ENCODE measurements around the gene ORM2. TPM values are rescaled to one million over a fixed set of nuclear protein-coding genes. Genes with fewer than 3 reads are reported as not detected.

The ORM2 gene
- total RNA-seq, 1 donor from 2014 or later, result not detected

GRCh38 chr9:114350636-114351401 lies 21.1 kb downstream of the ORM2 start:
- no peaks in the 10 kb centered on the region for H3K9me3 Mint-ChIP-seq (ENCODE audit: unreplicated experiment)
- TF ChIP-seq EZH2 (IDR thresholded peaks at IDR 0.05; ENCODE audit: insufficient read depth, low read length) (no peak), CTCF (IDR thresholded peaks at IDR 0.05; ENCODE audit: insufficient read depth, low read depth, low read length) (no peak)

DNA sequence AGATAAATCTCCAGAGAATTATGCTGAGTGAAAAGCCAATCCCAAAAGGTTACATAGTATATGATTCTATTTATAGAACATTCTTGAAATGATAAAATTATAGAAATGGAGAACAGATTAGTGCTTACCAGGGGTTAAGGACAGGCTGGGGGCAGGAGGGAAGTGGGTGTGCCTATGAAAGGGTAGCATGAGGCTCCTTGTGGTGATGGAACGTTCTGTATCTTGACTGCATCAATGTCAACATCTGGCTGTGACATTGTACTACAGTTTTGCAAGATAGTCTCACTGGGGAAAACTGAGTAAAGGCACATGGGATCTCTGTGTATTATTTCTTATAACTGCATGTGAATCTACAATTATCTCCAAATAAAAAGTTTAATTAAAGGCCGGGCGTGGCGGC lies 22.3 kb downstream of the ORM2 start:
- H3K9me3 ChIP-seq (ENCODE audit: insufficient read depth, low read depth, low read length), result no peaks in the 10 kb centered on the region
- peaks cover 15% of the 10 kb centered on the region for H3K4me1 ChIP-seq (ENCODE audit: insufficient read depth, low read length)
- DNase-seq (ENCODE audit: low read depth) (no peak), FAIRE-seq (no peak)
- peaks cover 19% of the 10 kb centered on the region for H3K4me1 Mint-ChIP-seq (ENCODE audit: low read depth, unreplicated experiment)
- peaks cover 28% of the 10 kb centered on the region for H3K36me3 Mint-ChIP-seq (ENCODE audit: low read depth, unreplicated experiment)
- H3K27ac Mint-ChIP-seq (ENCODE audit: unreplicated experiment), result no peak overlapping the region
- H3K4me2 ChIP-seq (ENCODE audit: low read length), result no peak overlapping the region
- H3K79me2 ChIP-seq (ENCODE audit: insufficient read depth, low read length), result no peaks in the 10 kb centered on the region
- no peak overlapping the region for H3K9ac ChIP-seq (ENCODE audit: low read length)
- no peak for TF ChIP-seq CTCF (IDR thresholded peaks at IDR 0.05; ENCODE audit: insufficient read depth, low read depth, low read length)
- TF ChIP-seq EZH2 (IDR thresholded peaks at IDR 0.05; ENCODE audit: insufficient read depth, low read length), result no peak
- H3K36me3 ChIP-seq (ENCODE audit: insufficient read depth, low read length), result peaks cover 6% of the 10 kb centered on the region
- H3K27ac ChIP-seq (ENCODE audit: low read depth, low read length), result no peak overlapping the region
- no peaks in the 10 kb centered on the region for H3K27me3 ChIP-seq (ENCODE audit: insufficient read depth, low read length)
- H3K4me3 ChIP-seq (ENCODE audit: insufficient read depth, low read depth, low read length), result no peak overlapping the region
- no peak overlapping the region for H2AFZ ChIP-seq (ENCODE audit: low read depth, low read length)
- H4K20me1 ChIP-seq (ENCODE audit: insufficient read depth, low read length), result no peaks in the 10 kb centered on the region
- no peaks in the 10 kb centered on the region for H3K9me3 Mint-ChIP-seq (ENCODE audit: unreplicated experiment)
- no peak overlapping the region for H3K4me3 Mint-ChIP-seq (ENCODE audit: unreplicated experiment)
- no peaks in the 10 kb centered on the region for H3K27me3 Mint-ChIP-seq (ENCODE audit: low read depth, unreplicated experiment)

More at GRCh38 chr9:114350636-114351401, 21.1 kb downstream of the ORM2 start:
- Mint-ChIP-seq H3K4me3 (ENCODE audit: unreplicated experiment) (no peak overlapping the region), H3K4me1 (ENCODE audit: low read depth, unreplicated experiment) (peaks cover 22% of the 10 kb centered on the region), H3K27me3 (ENCODE audit: low read depth, unreplicated experiment) (no peaks in the 10 kb centered on the region), H3K27ac (ENCODE audit: unreplicated experiment) (no peak overlapping the region), H3K36me3 (ENCODE audit: low read depth, unreplicated experiment) (peaks cover 30% of the 10 kb centered on the region)
- Histone ChIP-seq H3K9ac (ENCODE audit: low read length) (no peak overlapping the region), H3K36me3 (ENCODE audit: insufficient read depth, low read length) (peaks cover 12% of the 10 kb centered on the region), H3K9me3 (ENCODE audit: insufficient read depth, low read depth, low read length) (no peaks in the 10 kb centered on the region), H4K20me1 (ENCODE audit: insufficient read depth, low read length) (no peaks in the 10 kb centered on the region), H3K27ac (ENCODE audit: low read depth, low read length) (no peak overlapping the region), H3K4me1 (ENCODE audit: insufficient read depth, low read length) (peaks cover 15% of the 10 kb centered on the region), H3K4me3 (ENCODE audit: insufficient read depth, low read depth, low read length) (no peak overlapping the region), H3K27me3 (ENCODE audit: insufficient read depth, low read length) (no peaks in the 10 kb centered on the region), H3K4me2 (ENCODE audit: low read length) (no peak overlapping the region), H3K79me2 (ENCODE audit: insufficient read depth, low read length) (no peaks in the 10 kb centered on the region), H2AFZ (ENCODE audit: low read depth, low read length) (no peak overlapping the region)
- FAIRE-seq, result no peak
- DNase-seq (ENCODE audit: low read depth), result no peak

GRCh38 chr9:114355821-114356220 lies 26.2 kb downstream of the ORM2 start:
- no peaks in the 10 kb centered on the region for H3K27me3 Mint-ChIP-seq (ENCODE audit: low read depth, unreplicated experiment)
- Histone ChIP-seq H3K9me3 (ENCODE audit: insufficient read depth, low read depth, low read length) (no peaks in the 10 kb centered on the region), H3K27ac (ENCODE audit: low read depth, low read length) (no peak overlapping the region), H3K27me3 (ENCODE audit: insufficient read depth, low read length) (no peaks in the 10 kb centered on the region), H4K20me1 (ENCODE audit: insufficient read depth, low read length) (no peaks in the 10 kb centered on the region), H3K4me1 (ENCODE audit: insufficient read depth, low read length) (no peaks in the 10 kb centered on the region), H3K79me2 (ENCODE audit: insufficient read depth, low read length) (no peaks in the 10 kb centered on the region), H3K9ac (ENCODE audit: low read length) (no peak overlapping the region), H3K4me3 (ENCODE audit: insufficient read depth, low read depth, low read length) (no peak overlapping the region), H2AFZ (ENCODE audit: low read depth, low read length) (no peak overlapping the region), H3K36me3 (ENCODE audit: insufficient read depth, low read length) (peaks cover 14% of the 10 kb centered on the region), H3K4me2 (ENCODE audit: low read length) (no peak overlapping the region)
- H3K4me1 Mint-ChIP-seq (ENCODE audit: low read depth, unreplicated experiment), result no peaks in the 10 kb centered on the region
- no peak overlapping the region for H3K27ac Mint-ChIP-seq (ENCODE audit: unreplicated experiment)
- TF ChIP-seq CTCF (IDR thresholded peaks at IDR 0.05; ENCODE audit: insufficient read depth, low read depth, low read length), result no peak
- no peak for TF ChIP-seq EZH2 (IDR thresholded peaks at IDR 0.05; ENCODE audit: insufficient read depth, low read length)
- H3K4me3 Mint-ChIP-seq (ENCODE audit: unreplicated experiment), result no peak overlapping the region
- FAIRE-seq (no peak), DNase-seq (ENCODE audit: low read depth) (no peak)
- no peaks in the 10 kb centered on the region for H3K9me3 Mint-ChIP-seq (ENCODE audit: unreplicated experiment)
- H3K36me3 Mint-ChIP-seq (ENCODE audit: low read depth, unreplicated experiment), result peaks cover 36% of the 10 kb centered on the region

Data from astrocyte (in vitro differentiated cells and primary cell).